ENCODE data around the gene IL6R. TPM values are rescaled to one million over a fixed set of nuclear protein-coding genes. Genes with fewer than 3 reads are reported as not detected.

The IL6R gene
- total and polyA plus RNA-seq, 2 of the 4 experiments (the other 2 are of a cell fraction): 5.3 to 9.5 TPM

DNA sequence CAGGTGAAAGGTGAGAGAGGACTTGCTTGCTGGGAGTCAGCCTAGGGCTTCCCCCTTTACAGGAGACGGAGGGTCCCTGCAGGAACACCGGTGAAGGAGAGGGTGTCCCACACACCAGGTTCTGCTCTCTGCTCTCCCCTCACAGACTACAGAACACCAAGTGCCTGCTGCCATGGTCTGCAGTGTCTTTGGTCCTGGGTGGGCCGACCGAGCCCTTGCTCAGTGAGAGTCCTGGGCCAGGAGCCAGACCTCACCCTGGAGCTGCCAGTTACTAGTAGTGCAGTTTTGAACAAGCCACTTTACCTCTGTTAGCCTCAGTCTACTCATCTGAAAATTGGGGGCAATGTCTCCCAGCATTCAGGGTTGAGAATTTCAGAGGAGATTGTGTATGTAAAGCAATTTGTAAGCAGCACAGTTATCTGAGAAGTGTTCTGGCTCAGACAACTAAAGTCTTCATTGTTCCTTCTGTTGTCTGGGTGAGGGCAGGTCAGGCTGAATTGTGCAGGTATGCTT is 2.7 kb upstream of the IL6R start:
- in situ Hi-C loops (cut with MboI; ENCODE audit: low sequenced_read_pairs): no loop called here
- H3K9me3 ChIP-seq (ENCODE audit: control insufficient read depth, insufficient read depth, low read length): no peaks in the 10 kb centered on the region
- no peak overlapping the region for H3K56ac ChIP-seq (ENCODE audit: extremely low read depth, insufficient read depth, low read length)
- ChIA-PET CTCF (no interaction called here), POLR2A (ENCODE audit: unreplicated experiment) (no interaction called here)
- no peak overlapping the region for H3K4me2 ChIP-seq (ENCODE audit: low read depth, low read length)
- H3K18ac ChIP-seq (ENCODE audit: low read depth, low read length): no peak overlapping the region
- H2BK20ac ChIP-seq (ENCODE audit: low read depth, low read length): no peak overlapping the region
- H2BK5ac ChIP-seq (ENCODE audit: low read depth, low read length, poor library complexity, severe bottlenecking): no peak overlapping the region
- peaks cover 11% of the 10 kb centered on the region for H3K4me1 ChIP-seq (ENCODE audit: control insufficient read depth, insufficient read depth, low read length)
- ATAC-seq (ENCODE audit: low read depth): no peak
- H3K4me3 ChIP-seq (ENCODE audit: insufficient read depth, low read depth, low read length): no peak overlapping the region
- no peak overlapping the region for H4K8ac ChIP-seq (ENCODE audit: low read depth in 2 of 2, low read length in 2 of 2)
- WGBS, 2 experiments (ENCODE audit: extremely low coverage in 2 of 2, insufficient read length in 1 of 2): no CpG with 5 or more reads among the region's 4 CpGs
- H2BK15ac ChIP-seq (ENCODE audit: low read depth, low read length): no peak overlapping the region
- no peak overlapping the region for H3K9ac ChIP-seq (ENCODE audit: low read depth, low read length)
- no peaks in the 10 kb centered on the region; the same call in 1 of the 2 replicates for H3K9me1 ChIP-seq (ENCODE audit: insufficient read depth, low read length)
- peaks cover 20% of the 10 kb centered on the region for H3K27me3 ChIP-seq (ENCODE audit: control insufficient read depth, insufficient read depth, low read length)
- no peaks in the 10 kb centered on the region for H3K36me3 ChIP-seq (ENCODE audit: control insufficient read depth, insufficient read depth, low read length)
- H4K91ac ChIP-seq (ENCODE audit: insufficient read depth, low read depth, low read length): no peak overlapping the region
- no peak overlapping the region for H4K5ac ChIP-seq (ENCODE audit: low read depth, low read length)
- H2AK5ac ChIP-seq (ENCODE audit: low read depth, low read length): no peak overlapping the region
- DNase-seq: no peak
- H3K79me1 ChIP-seq (ENCODE audit: low read depth in 1 of 2, low read length in 2 of 2): peaks cover 0 to 4% of the 10 kb centered on the region in 2 experiments; a peak in 2 of 4 replicates
- no peak for TF ChIP-seq BHLHE40 (IDR thresholded peaks at IDR 0.05; ENCODE audit: low read depth, low read length)
- no peak overlapping the region for H2AFZ ChIP-seq (replicated peaks; ENCODE audit: low read length, poor library complexity)
- intact Hi-C loops (cut with micrococcal nuclease): no loop called here
- H2BK120ac ChIP-seq (ENCODE audit: low read depth, low read length): no peak overlapping the region
- no peak overlapping the region for H3K14ac ChIP-seq (replicated peaks; ENCODE audit: low read depth, low read length)
- no peak overlapping the region for H3K4ac ChIP-seq (ENCODE audit: low read depth, low read length)
- dilution Hi-C loops (cut with HindIII; ENCODE audit: low sequenced_read_pairs, unreplicated experiment): no loop called here
- H3K27ac ChIP-seq (ENCODE audit: insufficient read depth, low read length): no peak overlapping the region
- no peak overlapping the region for H2AK9ac ChIP-seq (replicated peaks; ENCODE audit: low read depth, low read length, poor library complexity)
- BruUV-seq (replicated peaks): no TSS peak
- no peaks in the 10 kb centered on the region; the same call in 1 of the 2 replicates for H4K20me1 ChIP-seq (ENCODE audit: insufficient read depth, low read length)
- H3K23ac ChIP-seq (ENCODE audit: low read depth, low read length): no peak overlapping the region

Data from IMR-90 (cell line).